ENCODE results near the gene PARK7.
A peak's percentile ranks its signal among the peaks of the same experiment; 100 is the strongest.

The PARK7 gene

GRCh38 chr1:8024329-8024728 lies 62.8 kb downstream of the PARK7 start:
- DNase-seq (ENCODE audit: low read depth in 2 of 2): no peak

GRCh38 chr1:8025061-8025670 lies 63.7 kb downstream of the PARK7 start:
- no peak for DNase-seq (ENCODE audit: low read depth in 2 of 2)

- no peak for DNase-seq (ENCODE audit: low read depth in 2 of 2)
Measured at GRCh38 chr1:8025671-8026144, 64.2 kb downstream of the PARK7 start.

GRCh38 chr1:8026153-8026975 lies 64.9 kb downstream of the PARK7 start, which contains the start of gene ERRFI1:
ERRFI1 (minus strand) TSS chr1:8026309; CDS start chr1:8015619, 10,690 bp downstream.
- peak; percentile 84 to 85 for DNase-seq (ENCODE audit: low read depth in 2 of 2)

- no peak for DNase-seq (ENCODE audit: low read depth in 2 of 2)
Measured at GRCh38 chr1:8026976-8027747, 65.7 kb downstream of the PARK7 start.

- no peak for DNase-seq (ENCODE audit: low read depth in 2 of 2)
Measured at GRCh38 chr1:8027748-8028570, 66.4 kb downstream of the PARK7 start.

GRCh38 chr1:8028571-8028910 lies 67.0 kb downstream of the PARK7 start:
- no peak for DNase-seq (ENCODE audit: low read depth in 2 of 2)

- no peak for DNase-seq (ENCODE audit: low read depth in 2 of 2)
Measured at GRCh38 chr1:8031176-8031785, 69.8 kb downstream of the PARK7 start.

- DNase-seq (ENCODE audit: low read depth in 2 of 2): no peak
Measured at GRCh38 chr1:8032366-8032910, 70.9 kb downstream of the PARK7 start.

GRCh38 chr1:8033322-8033721 lies 71.8 kb downstream of the PARK7 start:
- no peak for DNase-seq (ENCODE audit: low read depth in 2 of 2)

Data from stimulated activated CD8-positive, alpha-beta memory T cell treated with anti-CD3 and anti-CD28 coated beads, Interleukin-2, amount 100 ng/mL, for 48 hours (primary cell).